Measurements from ENCODE around the gene TSHR. TPM values are rescaled to one million over a fixed set of nuclear protein-coding genes. Genes with fewer than 3 reads are reported as not detected.

Gene TSHR
- total and polyA plus RNA-seq, 2 of the 4 experiments (the other 2 are of a cell fraction): not detected

- ChIA-PET POLR2A (ENCODE audit: unreplicated experiment) (interaction anchor here (0.8 kb wide), 1 partner anchor 290 kb away, joined by 3 read pairs; no protein-coding TSS in a partner anchor), CTCF (interaction anchor here (0.7 kb wide), 1 partner anchor 13 kb away, joined by 3 read pairs; no protein-coding TSS in a partner anchor)
- peak overlapping the region; percentile 47; the same call in 1 of the 2 replicates for H2BK120ac ChIP-seq (ENCODE audit: low read depth, low read length)
- no peak overlapping the region for H3K9ac ChIP-seq (ENCODE audit: low read depth, low read length)
- no peaks in the 10 kb centered on the region for H3K27me3 ChIP-seq (ENCODE audit: control insufficient read depth, insufficient read depth, low read length)
- H2AK5ac ChIP-seq (ENCODE audit: low read depth, low read length): no peak overlapping the region; the same call in 1 of the 2 replicates
- H2BK5ac ChIP-seq (ENCODE audit: low read depth, low read length, poor library complexity, severe bottlenecking): peak overlapping the region; percentile 57
- BruUV-seq (replicated peaks): no TSS peak
- H3K27ac ChIP-seq (ENCODE audit: insufficient read depth, low read length): no peak overlapping the region
- no peak overlapping the region for H3K18ac ChIP-seq (ENCODE audit: low read depth, low read length)
- peak overlapping the region; percentile 54; the same call in 1 of the 2 replicates for H2BK20ac ChIP-seq (ENCODE audit: low read depth, low read length)
- no peak overlapping the region; the same call in 1 of the 2 replicates for H3K4me3 ChIP-seq (ENCODE audit: insufficient read depth, low read depth, low read length)
- peaks cover 12% of the 10 kb centered on the region for H3K4me1 ChIP-seq (ENCODE audit: control insufficient read depth, insufficient read depth, low read length)
- H4K8ac ChIP-seq (ENCODE audit: low read depth in 2 of 2, low read length in 2 of 2): peak overlapping the region in 1 of 2 experiments; percentile 10; a peak in 2 of 4 replicates
- H4K5ac ChIP-seq (ENCODE audit: low read depth, low read length): no peak overlapping the region
- peaks cover 24% of the 10 kb centered on the region for H3K9me1 ChIP-seq (ENCODE audit: insufficient read depth, low read length)
- no peak overlapping the region for H2AK9ac ChIP-seq (replicated peaks; ENCODE audit: low read depth, low read length, poor library complexity)
- H4K91ac ChIP-seq (ENCODE audit: insufficient read depth, low read depth, low read length): no peak overlapping the region
- no peaks in the 10 kb centered on the region for H3K36me3 ChIP-seq (ENCODE audit: control insufficient read depth, insufficient read depth, low read length)
- H3K9me3 ChIP-seq (ENCODE audit: control insufficient read depth, insufficient read depth, low read length): no peaks in the 10 kb centered on the region
- H4K20me1 ChIP-seq (ENCODE audit: insufficient read depth, low read length): no peaks in the 10 kb centered on the region
- H3K79me1 ChIP-seq (ENCODE audit: low read depth in 1 of 2, low read length in 2 of 2): peaks cover 24 to 65% of the 10 kb centered on the region in 2 experiments
- no peak overlapping the region for H2AFZ ChIP-seq (replicated peaks; ENCODE audit: low read length, poor library complexity)
- in situ Hi-C loops (cut with MboI; ENCODE audit: low sequenced_read_pairs) (no loop called here), intact Hi-C loops (cut with micrococcal nuclease) (no loop called here), dilution Hi-C loops (cut with HindIII; ENCODE audit: low sequenced_read_pairs, unreplicated experiment) (no loop called here)
- peak overlapping the region; percentile 44; the same call in 1 of the 2 replicates for H3K4ac ChIP-seq (ENCODE audit: low read depth, low read length)
- H3K56ac ChIP-seq (ENCODE audit: extremely low read depth, insufficient read depth, low read length): no peak overlapping the region
- peak overlapping the region; percentile 72; the same call in 1 of the 2 replicates for H3K4me2 ChIP-seq (ENCODE audit: low read depth, low read length)
- H2BK15ac ChIP-seq (ENCODE audit: low read depth, low read length): no peak overlapping the region
- 100% methylated on average over 1 of the region's 8 CpGs; no CpG with 5 or more reads in 1 of the 2 experiments for WGBS, 2 experiments (ENCODE audit: extremely low coverage in 2 of 2, insufficient read length in 1 of 2)
- DNase-seq (peak; percentile 96), ATAC-seq (ENCODE audit: low read depth) (peak; percentile 70)
- H3K14ac ChIP-seq (replicated peaks; ENCODE audit: low read depth, low read length): no peak overlapping the region
- 0 out of 2 replicates have a peak overlapping the region, but pooled peaks have one; percentile 43 for H3K23ac ChIP-seq (ENCODE audit: low read depth, low read length)
- TF ChIP-seq RAD21 (IDR thresholded peaks at IDR 0.05; ENCODE audit: low read length): no peak
- TF ChIP-seq BHLHE40 (IDR thresholded peaks at IDR 0.05; ENCODE audit: low read depth, low read length): peak; percentile 66
- no peak for TF ChIP-seq NFE2L2 (IDR thresholded peaks at IDR 0.05; ENCODE audit: low read depth, low read length)
- TF ChIP-seq CEBPB (IDR thresholded peaks at IDR 0.05; ENCODE audit: low read depth, low read length): peak; percentile 80
- TF ChIP-seq FOS (IDR thresholded peaks at IDR 0.05; ENCODE audit: low read depth, low read length): peak; percentile 65
- no peak for TF ChIP-seq RCOR1 (IDR thresholded peaks at IDR 0.05; ENCODE audit: insufficient replicate concordance, low read length)
Observed at GRCh38 chr14:80930836-80931389, 24.5 kb upstream of the TSHR start.
